Right kidney (tissue), 1 donor: ENCODE measurements around the gene HRK.
A peak's percentile ranks its signal among the peaks of the same experiment; 100 is the strongest.

Source experiments
- DNase-seq: peaks from one replicate; pipeline ENCODE4 v3.0.0-alpha.2; 2016

The HRK gene

DNA sequence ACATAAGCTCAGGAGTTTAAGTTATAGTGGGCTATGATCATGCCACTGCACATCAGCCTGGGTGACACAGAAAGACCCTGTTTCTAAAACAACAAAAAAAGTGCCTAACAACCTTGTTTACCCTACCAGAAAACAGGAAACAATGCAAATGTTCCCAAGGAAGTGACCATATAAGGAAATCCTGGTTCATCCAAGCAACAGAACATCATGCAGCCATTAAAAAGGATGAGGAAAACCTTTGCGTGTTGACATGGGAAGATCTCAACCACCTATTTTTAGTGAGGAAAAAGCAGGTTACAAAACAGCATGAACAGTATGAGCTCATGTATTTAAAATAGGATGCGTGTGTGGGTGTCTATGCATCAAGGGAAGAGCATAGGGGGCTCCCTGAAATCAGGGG lies 13.7 kb downstream of the HRK start:
- no peak for DNase-seq

- DNase-seq, result no peak
Measured at GRCh38 chr12:116864371-116865160, 16.7 kb downstream of the HRK start.

DNA sequence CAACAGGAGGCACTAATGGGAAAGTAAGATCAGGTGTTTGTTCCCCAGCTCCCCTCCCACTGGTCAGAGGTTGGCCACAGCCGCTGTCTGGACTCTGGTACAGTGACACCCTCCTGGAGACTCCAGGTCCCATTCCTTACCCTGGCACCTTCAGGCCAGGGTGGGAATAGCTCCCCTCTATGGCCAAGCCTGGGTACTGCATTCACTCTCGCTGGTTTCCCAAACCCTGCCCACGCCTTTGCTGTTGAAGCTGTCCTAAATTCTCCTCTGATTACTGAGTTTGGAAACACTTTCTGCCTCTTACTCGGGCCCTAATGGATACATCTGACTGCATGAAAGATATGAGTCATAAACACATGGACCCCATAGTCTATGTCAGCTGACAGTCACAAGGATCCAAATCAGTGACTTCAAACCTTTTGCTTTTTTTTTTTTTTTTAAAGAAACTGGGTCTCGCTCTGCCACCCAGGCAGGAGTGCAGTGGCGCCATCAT lies 17.9 kb downstream of the HRK start:
- no peak for DNase-seq

GRCh38 chr12:116862167-116862566 lies 19.1 kb downstream of the HRK start:
- DNase-seq, result no peak

GRCh38 chr12:116861320-116861719 lies 19.9 kb downstream of the HRK start:
- DNase-seq, result peak; percentile 9

GRCh38 chr12:116860263-116860662 lies 21.0 kb downstream of the HRK start:
- no peak for DNase-seq

DNA sequence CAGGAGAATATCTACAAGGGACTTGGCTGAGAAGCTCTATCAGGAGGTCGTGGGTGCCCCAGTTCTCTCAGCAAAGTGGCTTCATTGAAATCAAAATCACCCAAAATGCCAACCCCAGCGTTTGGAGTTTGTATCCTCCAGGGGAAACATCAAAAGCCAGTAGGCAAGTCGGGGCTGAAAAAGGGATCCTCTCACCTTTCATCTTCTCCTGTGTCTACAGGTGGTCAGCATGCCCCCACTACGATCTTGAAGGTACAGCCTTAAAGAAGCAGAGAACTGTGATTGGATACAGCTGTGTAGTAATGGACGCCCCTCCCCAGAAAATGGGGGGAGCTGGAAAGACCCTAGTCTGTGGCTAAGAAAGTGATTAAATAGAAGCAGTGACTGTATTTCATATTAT lies 22.2 kb downstream of the HRK start:
- no peak for DNase-seq

- DNase-seq, result no peak
Measured at GRCh38 chr12:116856729-116857128, 24.5 kb downstream of the HRK start.

DNA sequence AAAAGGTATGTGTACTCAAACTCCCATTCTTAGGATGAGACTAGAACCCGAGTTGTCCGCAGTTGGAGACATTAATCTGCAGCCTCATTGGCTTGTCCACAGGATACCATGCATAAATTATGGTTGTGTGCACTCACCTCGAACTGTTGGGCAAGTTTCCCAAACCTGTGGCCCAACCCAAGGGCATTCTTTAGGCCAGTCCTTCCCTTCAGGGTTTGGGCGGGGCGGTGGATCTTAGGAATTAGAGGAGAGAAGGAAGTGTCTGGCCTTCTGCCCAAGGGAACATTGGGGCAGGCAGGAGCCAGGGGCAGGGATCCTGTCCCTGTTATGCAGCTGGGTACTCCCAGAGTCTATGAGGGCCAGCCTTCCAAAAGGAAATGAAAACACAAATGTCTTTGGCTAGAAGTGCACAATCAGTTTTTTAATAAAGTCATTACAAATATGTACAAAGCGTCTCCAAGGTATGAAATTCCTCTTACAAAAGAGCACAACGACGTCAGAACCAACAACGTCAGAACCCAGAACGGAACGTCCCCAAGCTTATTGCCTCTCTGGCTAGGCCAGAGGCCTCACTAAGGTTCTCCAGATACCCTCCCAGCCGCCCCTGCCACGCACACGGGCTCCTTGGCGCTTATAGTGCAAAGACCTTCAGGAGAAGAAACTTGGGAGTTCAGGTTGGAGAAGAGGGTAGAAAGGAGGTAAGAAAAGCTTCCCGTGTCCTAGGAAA lies 25.3 kb downstream of the HRK start:
- DNase-seq, result no peak

DNA sequence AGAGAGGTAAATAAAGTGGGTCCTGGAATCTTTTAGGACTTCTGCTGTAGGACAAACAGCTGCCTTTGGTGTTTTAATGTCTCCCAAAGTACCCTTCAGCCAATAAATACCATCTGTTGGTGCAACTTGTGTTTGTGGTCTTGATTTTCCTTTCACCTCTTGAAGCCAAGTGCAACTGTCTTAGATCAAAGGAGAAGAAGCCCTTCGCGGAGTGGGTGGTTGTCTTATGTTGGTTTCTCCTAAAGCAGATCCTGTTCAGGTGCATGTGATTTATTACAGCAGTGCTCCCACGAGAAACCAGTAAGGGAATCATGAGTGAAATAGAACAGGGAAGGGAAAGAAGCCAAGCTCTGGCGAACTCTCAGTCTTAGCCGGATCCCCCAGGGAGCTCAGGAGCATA lies 27.7 kb downstream of the HRK start:
- DNase-seq, result no peak

DNA sequence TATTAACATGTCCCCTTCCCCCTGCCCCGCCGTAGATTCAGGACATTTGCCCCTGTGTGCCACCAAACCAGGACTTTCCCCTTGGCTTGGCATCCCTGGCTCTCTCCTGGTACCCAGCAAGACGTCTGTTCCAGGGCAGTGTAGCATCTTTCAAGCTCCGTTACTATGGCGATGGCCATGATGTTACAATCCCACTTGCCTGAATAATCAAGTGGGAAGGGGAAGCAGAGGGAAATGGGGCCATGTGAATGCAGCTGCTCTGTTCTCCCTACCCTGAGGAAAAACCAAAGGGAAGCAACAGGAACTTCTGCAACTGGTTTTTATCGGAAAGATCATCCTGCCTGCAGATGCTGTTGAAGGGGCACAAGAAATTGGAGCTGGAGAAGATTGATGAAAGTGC lies 28.9 kb downstream of the HRK start:
- DNase-seq, result no peak

DNA sequence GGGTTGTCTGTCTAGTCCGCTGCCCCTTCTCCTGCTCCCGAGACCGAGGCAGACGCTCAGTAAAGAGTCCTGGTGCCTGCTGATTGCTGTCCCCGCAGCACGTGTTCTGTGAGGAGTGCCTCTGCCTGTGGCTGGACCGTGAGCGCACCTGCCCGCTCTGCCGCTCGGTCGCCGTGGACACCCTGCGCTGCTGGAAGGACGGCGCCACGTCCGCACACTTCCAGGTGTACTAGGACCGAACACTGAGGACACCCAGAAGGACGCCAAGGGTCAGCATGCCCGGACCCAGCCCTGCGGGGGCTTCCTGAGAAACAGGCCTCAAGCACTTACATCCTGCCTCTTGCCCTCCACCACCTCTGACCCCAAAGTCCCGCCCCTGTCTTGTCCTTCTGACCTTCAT lies 32.0 kb downstream of the HRK start:
- no peak for DNase-seq

DNA sequence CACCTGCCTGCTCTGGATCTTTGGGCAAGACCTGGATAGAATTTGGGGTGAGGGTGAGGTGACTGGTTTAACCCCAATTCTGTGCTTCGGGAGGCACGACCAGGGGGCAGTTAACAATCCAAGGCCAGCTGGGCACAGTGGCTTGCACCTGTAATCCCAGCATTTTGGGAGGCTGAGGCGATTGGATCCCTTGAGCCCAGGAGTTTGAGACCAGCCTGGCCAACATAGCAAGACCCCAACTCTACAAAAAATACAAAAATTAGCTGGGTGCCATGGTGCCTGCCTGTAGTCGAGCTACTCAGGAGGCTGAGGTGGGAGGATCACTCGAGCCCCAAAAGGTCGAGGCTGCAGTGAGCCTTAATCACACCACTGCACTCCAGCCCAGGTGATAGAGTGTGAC lies 38.2 kb downstream of the HRK start:
- no peak for DNase-seq

- DNase-seq, result no peak
Measured at GRCh38 chr12:116839287-116839830, 41.9 kb downstream of the HRK start.

GRCh38 chr12:116838365-116838764 lies 42.9 kb downstream of the HRK start:
- DNase-seq, result no peak

DNA sequence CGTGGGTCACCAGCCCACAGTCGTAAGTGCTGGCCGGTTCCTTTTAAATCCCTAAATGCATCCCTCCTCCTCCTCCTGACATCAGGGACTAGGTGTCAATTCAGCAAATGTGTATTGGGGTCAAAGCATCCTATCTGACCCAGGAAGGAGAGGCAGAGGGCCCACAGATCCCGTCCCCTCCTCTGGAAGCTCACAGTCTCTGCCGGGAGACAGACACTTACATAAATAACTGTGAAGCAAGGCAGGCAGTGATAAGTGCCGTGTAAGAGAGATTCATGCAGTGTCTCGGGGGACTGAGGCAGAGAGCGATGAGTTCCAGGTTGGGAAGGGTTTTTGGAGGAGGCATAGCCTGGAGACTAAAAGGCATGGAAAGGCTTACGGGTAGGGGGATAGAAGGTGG lies 44.1 kb downstream of the HRK start:
- DNase-seq, result no peak

GRCh38 chr12:116835484-116835883 lies 45.8 kb downstream of the HRK start:
- DNase-seq, result no peak

DNA sequence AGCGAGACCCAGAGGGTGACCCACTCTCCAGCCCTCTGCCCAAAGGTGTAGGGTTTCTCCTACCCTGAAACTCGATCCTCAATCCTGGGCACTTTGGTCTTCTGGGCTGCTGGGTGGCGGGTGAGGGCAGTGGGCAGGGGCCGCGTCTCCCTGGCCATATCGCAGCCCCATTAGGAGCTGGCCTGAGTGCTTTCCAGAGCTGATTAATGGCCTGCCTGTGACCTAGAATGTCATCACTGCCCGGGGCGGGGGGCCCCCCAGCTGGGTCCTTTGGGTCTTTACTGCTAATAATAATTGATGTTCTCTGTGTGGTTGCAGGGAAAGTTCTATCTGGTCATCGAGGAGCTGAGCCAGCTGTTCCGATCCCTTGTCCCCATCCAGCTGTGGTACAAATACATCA lies 47.8 kb downstream of the HRK start:
- no peak for DNase-seq

GRCh38 chr12:116832353-116832752 lies 48.9 kb downstream of the HRK start:
- no peak for DNase-seq

DNA sequence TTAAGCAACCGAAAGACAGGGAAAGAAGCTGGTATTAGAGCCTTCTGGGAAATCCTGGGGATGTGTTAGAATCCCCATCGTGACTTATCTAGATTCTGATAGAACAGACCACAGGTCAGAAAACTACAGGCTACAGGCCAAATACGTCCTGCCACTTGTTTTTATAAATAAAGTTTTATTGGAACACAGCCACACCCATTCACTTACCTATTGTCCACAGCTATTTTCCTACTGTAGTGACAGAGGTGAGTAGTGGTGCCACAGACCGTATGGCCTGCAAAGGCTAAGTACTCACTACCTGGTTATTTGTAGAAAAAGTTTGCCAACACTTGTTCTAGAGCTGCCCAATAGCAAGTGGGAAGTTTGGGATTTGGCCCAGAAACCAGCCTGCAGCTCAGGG lies 53.8 kb downstream of the HRK start:
- no peak for DNase-seq

DNA sequence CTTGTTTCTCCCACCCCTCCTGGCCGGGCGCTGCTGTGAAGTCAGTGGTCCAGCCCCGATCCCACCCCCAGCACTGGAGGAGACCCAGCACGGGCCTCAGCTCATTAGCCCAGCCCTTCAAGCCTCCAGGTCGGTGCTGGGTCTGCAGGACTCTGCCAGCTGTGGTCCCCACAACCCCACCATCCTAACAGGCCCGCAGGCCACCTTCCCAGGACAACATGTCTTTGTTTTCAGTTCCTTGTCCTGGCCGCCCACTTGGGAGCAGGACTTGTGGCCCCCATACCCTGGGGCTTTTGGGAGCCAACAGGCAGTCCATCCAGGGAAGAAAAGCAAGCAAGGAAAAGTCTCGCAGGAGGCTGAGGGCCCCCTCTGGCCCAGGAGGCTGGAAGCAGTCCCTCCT lies 60.0 kb downstream of the HRK start:
- DNase-seq, result no peak

GRCh38 chr12:116820064-116820656 lies 61.1 kb downstream of the HRK start:
- DNase-seq, result no peak
